ENCODE data around the gene ZG16. TPM values are rescaled to one million over a fixed set of nuclear protein-coding genes. Genes with fewer than 3 reads are reported as not detected.

The ZG16 gene
- total and polyA plus RNA-seq, 9 of the 15 experiments (the other 6 are each of a cell fraction or from before 2014, with no cell fraction given) = 0.04 TPM; not detected in 8

- TF ChIP-seq KDM2B (CRISPR knock-in tag; IDR thresholded peaks at IDR 0.05) = peak; percentile 79; the same call in 1 of the 2 replicates
- TF ChIP-seq NR3C1 (CRISPR knock-in tag; IDR thresholded peaks at IDR 0.05) = no peak
- TF ChIP-seq NFE2L1 (tag; IDR thresholded peaks at IDR 0.05; ENCODE audit: borderline replicate concordance, low read depth) = no peak
- no peak for TF ChIP-seq ZNF263 (CRISPR knock-in tag; IDR thresholded peaks at IDR 0.05; ENCODE audit: borderline replicate concordance)
- TF ChIP-seq FOXA1 (IDR thresholded peaks at IDR 0.05; ENCODE audit: borderline replicate concordance) = no peak
- no peak for TF ChIP-seq PHB2 (IDR thresholded peaks at IDR 0.05; ENCODE audit: low read depth)
- no peak for TF ChIP-seq ARID3A (IDR thresholded peaks at IDR 0.05; ENCODE audit: borderline replicate concordance, low read depth, low read length)
- no peak for TF ChIP-seq HDAC1 (IDR thresholded peaks at IDR 0.05)
- TF ChIP-seq, protein P1, sequence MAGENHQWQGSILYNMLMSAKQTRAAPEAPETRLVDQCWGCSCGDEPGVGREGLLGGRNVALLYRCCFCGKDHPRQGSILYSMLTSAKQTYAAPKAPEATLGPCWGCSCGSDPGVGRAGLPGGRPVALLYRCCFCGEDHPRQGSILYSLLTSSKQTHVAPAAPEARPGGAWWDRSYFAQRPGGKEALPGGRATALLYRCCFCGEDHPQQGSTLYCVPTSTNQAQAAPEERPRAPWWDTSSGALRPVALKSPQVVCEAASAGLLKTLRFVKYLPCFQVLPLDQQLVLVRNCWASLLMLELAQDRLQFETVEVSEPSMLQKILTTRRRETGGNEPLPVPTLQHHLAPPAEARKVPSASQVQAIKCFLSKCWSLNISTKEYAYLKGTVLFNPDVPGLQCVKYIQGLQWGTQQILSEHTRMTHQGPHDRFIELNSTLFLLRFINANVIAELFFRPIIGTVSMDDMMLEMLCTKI (IDR thresholded peaks at IDR 0.05; ENCODE audit: partially characterized antibody) = no peak
- peak; percentile 47 for TF ChIP-seq EGR1 (conservative IDR thresholded peaks at IDR 0.05)
- TF ChIP-seq POLR2AphosphoS5 (IDR thresholded peaks at IDR 0.05; ENCODE audit: control insufficient read depth, insufficient read depth, low read depth, low read length) = peak; percentile 47; the same call in 1 of the 2 replicates
- no peak for TF ChIP-seq BCOR (IDR thresholded peaks at IDR 0.05)
- no peak for TF ChIP-seq ZFPM2 (CRISPR knock-in tag; IDR thresholded peaks at IDR 0.05)
- TF ChIP-seq HCFC1 (IDR thresholded peaks at IDR 0.05; ENCODE audit: low read depth, low read length) = no peak
- TF ChIP-seq ZBTB11 (CRISPR knock-in tag; IDR thresholded peaks at IDR 0.05) = no peak
- no peak for TF ChIP-seq ZFP36 (IDR thresholded peaks at IDR 0.05; ENCODE audit: low read depth, low read length, partially characterized antibody)
- TF ChIP-seq CHD2 (IDR thresholded peaks at IDR 0.05; ENCODE audit: low read depth, low read length) = 0 out of 2 replicates have a peak, but pooled peaks have one; percentile 13
- TF ChIP-seq EWSR1 (IDR thresholded peaks at IDR 0.05; ENCODE audit: borderline replicate concordance, low read depth, partially characterized antibody) = no peak
- TF ChIP-seq ELF1 (tag; IDR thresholded peaks at IDR 0.05) = no peak
- TF ChIP-seq, protein P2, sequence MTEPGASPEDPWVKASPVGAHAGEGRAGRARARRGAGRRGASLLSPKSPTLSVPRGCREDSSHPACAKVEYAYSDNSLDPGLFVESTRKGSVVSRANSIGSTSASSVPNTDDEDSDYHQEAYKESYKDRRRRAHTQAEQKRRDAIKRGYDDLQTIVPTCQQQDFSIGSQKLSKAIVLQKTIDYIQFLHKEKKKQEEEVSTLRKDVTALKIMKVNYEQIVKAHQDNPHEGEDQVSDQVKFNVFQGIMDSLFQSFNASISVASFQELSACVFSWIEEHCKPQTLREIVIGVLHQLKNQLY (CRISPR knock-in tag; conservative IDR thresholded peaks at IDR 0.05) = no peak
Measured at GRCh38 chr16:29806641-29807425, 28.8 kb downstream of the ZG16 start (continued).
